22Rv1 (cell line): Measurements from ENCODE around the gene BSPRY.
"Not testable (repeated sequence)": the region's sequence is repeated elsewhere in the genome, so short reads cannot be mapped to it uniquely, and the experiment has no call there.

ENCODE experiments used
- H3K27ac ChIP-seq: fragments of 450-650 bp; 2 replicates; pipeline ENCODE4 v1.5.1; 2017
- CTCF ChIP-seq: fragments of 450-650 bp; IDR thresholded peaks from 2 replicates; pipeline ENCODE4 v1.5.1; 2017; ENCODE audit warnings: mild to moderate bottlenecking
- ZFX ChIP-seq: fragments of 450-650 bp; IDR thresholded peaks from 2 replicates; pipeline ENCODE4 v1.6.1; 2017; ENCODE audit warnings: antibody characterized with exemption, borderline replicate concordance

The BSPRY gene

DNA sequence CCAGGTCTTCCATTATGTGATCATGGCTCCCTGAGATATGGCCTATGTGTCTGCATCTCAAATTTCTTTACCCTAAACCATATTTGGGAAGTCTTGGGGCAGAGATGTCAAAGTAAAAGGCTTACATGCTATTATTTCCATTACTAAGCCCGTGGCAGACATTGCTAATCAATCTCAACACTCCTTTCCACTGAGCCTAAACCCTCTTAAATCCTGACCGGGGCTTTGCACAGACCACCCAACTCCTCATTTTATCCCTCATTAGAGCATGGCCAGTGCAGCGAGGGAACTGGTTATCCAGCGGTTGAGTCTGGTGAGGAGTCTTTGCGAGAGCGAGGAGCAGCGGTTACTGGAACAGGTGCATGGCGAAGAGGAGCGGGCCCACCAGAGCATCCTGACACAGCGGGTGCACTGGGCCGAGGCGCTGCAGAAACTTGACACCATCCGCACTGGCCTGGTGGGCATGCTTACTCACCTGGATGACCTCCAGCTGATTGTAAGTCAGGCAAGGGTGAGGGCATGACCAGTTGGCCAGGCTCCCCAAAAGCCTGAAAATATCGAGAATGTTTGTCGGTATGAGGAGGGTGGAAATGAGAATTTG lies 11.0 kb downstream of the BSPRY start:
- TF ChIP-seq ZFX, result no peak
- no peak for TF ChIP-seq CTCF
- no peak overlapping the region for H3K27ac ChIP-seq

DNA sequence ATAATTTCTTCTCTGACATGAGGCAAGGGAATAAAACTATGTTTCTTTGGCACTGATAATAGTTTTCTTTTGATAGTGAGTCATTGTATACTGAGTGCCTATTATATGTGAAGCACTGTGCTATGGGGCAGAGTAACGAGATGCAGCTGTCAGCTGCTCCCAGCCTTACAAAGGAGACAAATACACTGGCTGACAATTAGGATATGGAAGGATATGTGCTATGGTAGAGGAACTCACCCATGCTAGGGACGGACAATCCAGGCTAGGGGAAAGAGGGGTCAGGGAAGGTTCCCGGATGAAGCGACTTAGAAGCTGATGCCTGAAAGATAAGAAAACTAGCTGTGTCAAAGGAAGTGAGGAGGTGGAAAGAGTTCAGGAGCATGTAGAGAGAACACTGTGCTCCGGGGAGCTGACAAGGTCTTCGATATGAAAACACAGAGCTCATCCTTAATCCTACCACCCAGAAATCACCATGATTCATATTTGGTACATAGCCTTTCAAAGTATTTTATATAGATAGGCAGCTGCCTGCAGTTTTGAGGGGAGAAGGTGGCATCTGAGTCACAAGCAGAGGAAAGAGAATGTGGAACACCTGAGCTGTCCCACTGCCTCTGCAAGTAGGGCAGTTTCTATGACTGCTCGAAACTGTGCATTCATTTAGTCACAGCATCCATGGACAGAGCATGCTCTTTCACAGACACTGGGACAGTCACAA lies 12.1 kb downstream of the BSPRY start:
- TF ChIP-seq CTCF, result no peak
- TF ChIP-seq ZFX, result no peak
- H3K27ac ChIP-seq, result no peak overlapping the region

GRCh38 chr9:113363336-113363735 lies 14.0 kb downstream of the BSPRY start:
- TF ChIP-seq ZFX, result no peak
- TF ChIP-seq CTCF, result no peak

GRCh38 chr9:113364951-113365350 lies 15.6 kb downstream of the BSPRY start:
- no peak for TF ChIP-seq ZFX
- no peak for TF ChIP-seq CTCF
- H3K27ac ChIP-seq, result no peak overlapping the region

More at GRCh38 chr9:113363336-113363735, 14.0 kb downstream of the BSPRY start:
- no peak overlapping the region for H3K27ac ChIP-seq

GRCh38 chr9:113365652-113366051 lies 16.3 kb downstream of the BSPRY start:
- H3K27ac ChIP-seq, result not testable (repeated sequence)

DNA sequence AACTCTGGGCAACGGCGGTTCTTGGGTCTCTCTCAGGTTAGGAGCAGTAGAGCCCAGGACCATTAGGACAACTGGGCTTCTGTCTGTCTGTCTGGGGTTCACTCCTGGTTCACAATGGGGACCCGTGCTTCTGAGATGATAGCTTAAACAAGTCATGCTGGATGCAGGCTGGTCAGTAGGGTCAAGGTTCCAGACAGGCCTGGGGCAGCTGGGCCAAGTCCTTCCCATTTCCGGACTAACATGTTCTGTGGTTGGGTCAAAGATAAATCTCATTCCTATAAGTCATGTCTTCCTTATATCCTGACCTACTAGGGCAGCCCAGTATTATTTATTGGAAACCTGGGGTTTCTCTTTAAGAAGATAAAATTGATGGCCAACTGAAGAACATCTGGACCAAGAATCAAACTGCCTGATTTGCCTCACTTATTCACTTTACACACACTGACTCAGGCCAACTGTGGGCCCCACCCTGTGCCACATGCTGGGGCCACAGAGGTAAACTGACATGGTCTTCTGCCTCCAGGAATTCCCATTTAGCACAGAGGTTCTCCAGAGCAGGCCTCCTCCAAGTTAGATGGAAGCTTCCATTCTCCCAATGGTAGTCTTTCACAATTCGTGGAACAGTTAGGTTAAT lies 19.1 kb downstream of the BSPRY start:
- TF ChIP-seq CTCF (no peak), ZFX (no peak)
- no peak overlapping the region for H3K27ac ChIP-seq

DNA sequence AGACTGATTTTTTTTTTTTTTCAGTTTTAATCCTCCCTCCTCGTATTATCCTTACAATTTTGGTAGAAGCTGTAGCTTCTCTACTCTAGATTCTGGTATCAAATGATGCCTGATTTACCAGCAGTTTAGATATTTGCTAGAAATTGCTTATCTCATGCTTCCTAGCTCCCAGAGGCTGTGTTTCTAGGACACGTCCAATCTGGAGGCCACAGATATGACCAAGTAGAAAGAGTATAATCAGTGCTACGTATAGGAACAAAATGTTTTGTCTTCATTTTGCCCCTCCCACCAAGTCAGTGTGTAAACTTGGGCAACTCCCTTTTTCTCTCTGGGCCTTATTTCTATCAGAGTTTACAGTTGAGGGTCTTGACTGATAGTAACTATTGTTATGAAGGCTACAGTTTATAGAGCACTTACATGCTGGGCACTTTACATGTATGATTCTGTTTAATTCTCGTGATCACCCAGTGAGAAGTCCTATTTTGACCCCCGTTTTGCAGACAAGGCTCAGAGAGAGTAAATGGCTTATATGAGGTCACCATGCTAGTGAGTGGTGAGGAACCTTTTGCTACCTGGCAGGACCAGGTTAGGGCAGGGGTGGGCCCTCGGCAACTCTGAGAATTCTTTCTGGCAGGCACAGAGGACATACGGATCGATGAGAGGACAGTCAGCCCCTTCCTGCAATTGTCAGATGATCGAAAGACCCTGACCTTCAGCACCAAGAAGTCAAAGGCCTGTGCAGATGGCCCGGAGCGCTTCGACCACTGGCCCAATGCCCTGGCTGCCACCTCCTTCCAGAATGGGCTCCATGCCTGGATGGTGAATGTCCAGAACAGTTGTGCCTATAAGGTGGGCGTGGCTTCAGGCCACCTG lies 19.9 kb downstream of the BSPRY start:
- no peak for TF ChIP-seq ZFX
- no peak for TF ChIP-seq CTCF
- H3K27ac ChIP-seq, result no peak overlapping the region
